ES-I3 (cell line): Measurements from ENCODE around the gene CDON.
"Not testable (repeated sequence)": the region's sequence is repeated elsewhere in the genome, so short reads cannot be mapped to it uniquely, and the experiment has no call there.

Experiments
- H3K36me3 ChIP-seq: 2 replicates; pipeline ENCODE4 v1.6.1; 2013; ENCODE audit warnings: mild to moderate bottlenecking, low read length, control low read depth, moderate library complexity; ENCODE audit not compliant: insufficient read depth
- H3K4me1 ChIP-seq: 2 replicates; pipeline ENCODE4 v1.6.1; 2013; ENCODE audit warnings: mild to moderate bottlenecking, control low read depth, low read length; ENCODE audit not compliant: insufficient read depth
- H3K9ac ChIP-seq: 2 replicates; pipeline ENCODE4 v1.6.1; 2013; ENCODE audit warnings: low read depth, mild to moderate bottlenecking, low read length, moderate library complexity
- H3K9me3 ChIP-seq: 2 replicates; pipeline ENCODE4 v1.6.1; 2013; ENCODE audit warnings: mild to moderate bottlenecking, low read length, moderate library complexity; ENCODE audit not compliant: control insufficient read depth, insufficient read depth

Gene CDON

DNA sequence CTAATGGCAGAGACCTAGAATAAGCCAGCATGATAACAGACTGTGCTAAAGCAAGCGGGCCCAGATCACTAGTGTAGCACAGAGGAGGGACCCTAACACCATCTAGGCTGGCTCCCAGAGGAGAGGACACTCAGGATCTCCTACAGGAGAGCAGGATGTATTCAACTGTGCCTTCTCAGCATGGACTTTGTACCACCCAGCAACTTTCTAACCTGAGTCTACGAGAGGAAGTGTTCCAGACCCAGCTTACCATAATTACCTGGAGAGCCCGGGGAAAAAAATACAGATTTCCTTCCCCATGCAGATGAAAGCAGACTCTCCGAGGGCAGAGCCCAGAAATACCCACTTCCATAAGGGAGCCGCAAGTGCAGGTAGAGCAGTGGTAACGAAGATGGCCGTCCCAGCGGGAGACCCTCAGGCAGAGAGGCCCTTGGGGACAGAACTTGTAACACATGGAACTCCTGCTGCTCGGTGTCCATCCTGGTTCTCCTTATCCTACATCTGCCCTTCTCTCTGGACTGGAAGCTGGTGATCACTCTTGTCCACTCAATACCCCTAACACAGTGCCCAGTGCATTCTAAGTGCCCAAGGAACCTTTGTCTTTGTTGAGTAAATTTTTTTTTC, 138.2 kb downstream of the CDON start:
- Histone ChIP-seq H3K9me3 (no peaks in the 10 kb centered on the region), H3K9ac (no peak overlapping the region), H3K4me1 (no peaks in the 10 kb centered on the region), H3K36me3 (no peaks in the 10 kb centered on the region; the same call in 1 of the 2 replicates)

DNA sequence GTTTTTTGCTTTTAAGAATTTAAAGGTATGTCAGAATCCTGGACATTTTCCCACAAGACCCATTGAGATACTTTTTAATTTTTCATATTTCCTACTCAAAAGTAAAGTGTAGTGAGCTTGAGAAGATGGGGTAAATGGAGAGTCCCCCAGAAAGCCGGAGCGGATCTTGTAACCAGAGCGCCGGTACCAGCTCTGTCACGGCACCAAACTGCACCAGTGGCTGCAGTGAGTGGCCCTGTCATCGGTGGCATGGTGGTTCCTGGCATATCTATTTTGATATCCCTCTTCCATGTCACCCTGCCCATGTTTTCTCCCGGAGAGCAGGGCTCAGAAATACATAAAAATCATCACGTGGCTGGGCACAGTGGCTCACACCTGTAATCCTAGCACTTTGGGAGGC, 139.0 kb downstream of the CDON start:
- Histone ChIP-seq H3K4me1 (no peaks in the 10 kb centered on the region), H3K36me3 (no peaks in the 10 kb centered on the region; the same call in 1 of the 2 replicates), H3K9me3 (no peaks in the 10 kb centered on the region), H3K9ac (no peak overlapping the region)

DNA sequence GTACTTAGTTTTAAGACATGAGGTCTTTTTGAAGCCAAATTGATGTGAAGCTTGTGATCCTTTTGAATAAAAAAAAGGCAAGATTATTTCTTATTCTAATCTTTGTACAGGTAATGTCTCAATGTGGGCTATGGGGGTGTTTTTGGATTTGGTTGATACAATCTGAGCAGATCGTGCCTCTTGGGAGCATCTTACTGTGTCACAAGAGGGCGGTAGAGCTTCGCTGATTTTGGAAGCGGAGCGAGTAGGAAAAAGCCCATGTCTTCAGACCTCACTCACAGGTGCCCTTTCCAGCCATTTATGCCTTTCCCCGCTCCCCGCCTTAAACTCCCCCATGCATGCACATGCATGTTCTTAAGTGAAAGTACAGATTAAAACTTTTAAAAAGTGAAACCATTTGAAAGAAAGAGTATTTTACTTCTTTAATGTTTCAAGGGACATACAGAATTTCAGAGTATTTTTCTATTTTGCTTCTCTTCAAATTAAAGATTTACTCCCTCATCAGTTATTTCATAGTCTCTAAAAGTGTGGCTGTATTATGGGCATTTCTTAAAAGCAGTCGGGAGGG, 139.6 kb downstream of the CDON start:
- Histone ChIP-seq H3K4me1 (no peaks in the 10 kb centered on the region), H3K36me3 (no peaks in the 10 kb centered on the region; the same call in 1 of the 2 replicates), H3K9ac (no peak overlapping the region), H3K9me3 (no peaks in the 10 kb centered on the region)

DNA sequence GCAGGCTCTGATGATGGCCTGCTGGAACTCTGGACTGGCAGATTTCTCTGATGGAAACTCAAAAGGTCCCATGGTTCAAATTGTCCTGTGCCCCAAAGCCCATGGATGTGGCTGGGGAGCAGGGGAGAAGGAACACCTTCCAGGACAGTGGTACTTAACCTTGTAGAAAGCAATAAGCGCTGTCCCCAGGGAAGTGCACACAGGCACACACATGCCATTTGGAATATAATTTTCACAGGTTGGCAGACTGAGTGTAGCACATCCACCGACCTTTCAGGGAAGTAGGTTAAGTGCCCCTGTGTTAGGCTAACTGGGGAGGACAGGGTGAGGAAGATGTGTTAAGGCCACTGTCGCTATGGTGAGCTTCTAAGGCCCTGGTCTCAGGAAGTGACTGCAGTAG, 140.5 kb downstream of the CDON start:
- H3K4me1 ChIP-seq = no peaks in the 10 kb centered on the region
- H3K9me3 ChIP-seq = no peaks in the 10 kb centered on the region
- no peak overlapping the region for H3K9ac ChIP-seq
- H3K36me3 ChIP-seq = no peaks in the 10 kb centered on the region; the same call in 1 of the 2 replicates

DNA sequence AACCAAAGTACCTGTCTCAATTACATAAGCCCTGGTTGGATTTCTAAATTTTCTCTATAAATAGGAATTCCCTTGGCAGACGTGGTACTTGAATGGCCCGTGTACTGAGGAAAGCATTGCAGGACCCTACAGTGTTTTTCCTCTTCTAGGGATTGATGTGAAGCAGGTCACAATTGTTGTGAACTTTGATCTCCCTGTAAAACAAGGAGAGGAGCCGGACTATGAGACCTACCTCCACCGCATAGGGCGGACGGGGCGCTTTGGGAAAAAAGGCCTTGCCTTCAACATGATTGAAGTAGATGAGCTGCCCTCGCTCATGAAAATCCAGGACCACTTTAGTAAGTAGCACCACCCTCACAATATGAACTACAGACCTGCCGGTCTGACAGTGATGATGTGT, 141.6 kb downstream of the CDON start:
- Histone ChIP-seq H3K36me3 (no peaks in the 10 kb centered on the region; the same call in 1 of the 2 replicates), H3K4me1 (no peaks in the 10 kb centered on the region), H3K9ac (no peak overlapping the region), H3K9me3 (no peaks in the 10 kb centered on the region)

DNA sequence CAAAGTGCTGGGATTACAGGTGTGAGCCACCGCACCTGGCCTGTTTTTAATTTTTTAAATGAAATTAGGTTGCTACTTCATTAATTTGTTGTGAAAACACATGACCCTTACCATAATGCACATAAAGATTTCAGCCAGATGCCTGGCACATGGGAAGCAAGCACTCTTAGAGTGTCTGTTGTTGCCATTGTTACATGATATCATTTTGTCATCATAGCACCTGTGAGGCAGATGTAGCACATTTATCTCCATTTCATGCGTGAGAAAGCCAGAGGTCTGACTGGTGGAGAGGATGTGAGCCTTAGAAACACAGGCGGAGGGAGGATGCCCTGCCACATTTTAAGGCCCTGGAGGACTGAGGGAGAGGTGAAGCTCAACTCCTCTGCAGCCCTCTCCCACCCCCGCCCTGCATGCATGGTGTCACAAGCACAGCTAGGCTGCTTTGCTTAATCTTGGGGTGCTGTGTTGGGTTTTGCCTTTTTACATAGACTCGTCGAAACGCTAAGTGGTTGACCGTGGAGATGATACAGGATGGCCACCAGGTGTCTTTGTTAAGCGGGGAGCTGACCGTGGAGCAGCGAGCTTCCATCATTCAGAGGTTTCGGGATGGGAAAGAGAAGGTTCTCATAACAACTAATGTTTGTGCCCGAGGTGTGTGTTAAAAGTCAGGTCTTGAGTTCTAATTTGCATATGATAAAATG, 144.4 kb downstream of the CDON start:
- no peaks in the 10 kb centered on the region; the same call in 1 of the 2 replicates for H3K36me3 ChIP-seq

DNA sequence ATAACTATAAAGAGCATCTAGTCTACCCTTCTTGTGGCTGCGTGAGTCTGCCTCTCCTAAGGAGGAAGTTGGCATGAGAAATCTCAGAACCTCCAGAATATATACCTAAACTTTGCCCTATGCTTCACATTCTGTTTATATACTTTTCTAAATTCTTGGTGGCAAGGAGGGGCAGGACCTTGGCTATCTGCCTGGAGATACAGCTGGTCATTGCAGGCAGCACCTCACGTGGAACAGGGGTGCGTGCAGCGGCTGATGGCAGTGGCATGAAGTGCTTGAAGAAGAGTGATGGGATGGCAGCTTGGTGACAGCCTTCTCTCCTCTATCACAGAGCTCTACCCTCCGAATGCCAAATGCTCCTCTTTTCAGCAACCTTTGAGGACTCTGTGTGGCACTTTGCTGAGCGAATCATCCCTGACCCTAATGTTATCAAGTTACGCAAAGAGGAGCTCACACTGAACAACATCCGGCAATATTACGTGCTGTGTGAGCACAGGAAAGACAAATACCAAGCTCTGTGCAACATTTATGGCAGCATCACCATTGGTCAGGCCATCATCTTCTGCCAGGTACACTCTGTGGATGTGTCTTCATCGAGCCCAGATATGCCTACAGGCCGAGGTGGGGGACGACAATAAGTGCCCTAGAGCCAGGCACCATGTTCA, 145.9 kb downstream of the CDON start:
- H3K9ac ChIP-seq = no peak overlapping the region
- no peaks in the 10 kb centered on the region for H3K9me3 ChIP-seq
- no peaks in the 10 kb centered on the region; the same call in 1 of the 2 replicates for H3K36me3 ChIP-seq
- H3K4me1 ChIP-seq = no peaks in the 10 kb centered on the region

More for the DNA sequence above, 144.4 kb downstream of the CDON start:
- Histone ChIP-seq H3K9me3 (no peaks in the 10 kb centered on the region), H3K9ac (no peak overlapping the region), H3K4me1 (no peaks in the 10 kb centered on the region)

DNA sequence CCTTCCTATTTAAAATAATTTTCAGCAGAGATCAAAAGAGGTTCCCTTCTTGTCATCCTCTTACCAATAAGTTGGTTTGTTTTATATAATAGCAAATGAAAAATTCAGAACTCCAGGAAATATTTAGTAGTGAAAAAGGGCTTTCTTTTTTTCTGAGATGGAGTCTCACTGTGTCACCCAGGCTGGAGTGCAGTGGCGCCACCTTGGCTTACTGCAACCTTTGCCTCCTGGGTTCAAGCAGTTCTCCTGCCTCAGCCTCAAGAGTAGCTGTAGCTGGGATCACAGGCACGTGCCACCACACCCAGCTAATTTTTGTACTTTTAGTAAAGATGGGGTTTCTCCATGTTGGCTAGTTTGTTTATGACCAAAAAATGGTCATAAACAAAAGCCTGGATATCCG, 148.1 kb downstream of the CDON start:
- not testable (repeated sequence) for H3K9me3 ChIP-seq, H3K36me3 ChIP-seq, H3K4me1 ChIP-seq, H3K9ac ChIP-seq

DNA sequence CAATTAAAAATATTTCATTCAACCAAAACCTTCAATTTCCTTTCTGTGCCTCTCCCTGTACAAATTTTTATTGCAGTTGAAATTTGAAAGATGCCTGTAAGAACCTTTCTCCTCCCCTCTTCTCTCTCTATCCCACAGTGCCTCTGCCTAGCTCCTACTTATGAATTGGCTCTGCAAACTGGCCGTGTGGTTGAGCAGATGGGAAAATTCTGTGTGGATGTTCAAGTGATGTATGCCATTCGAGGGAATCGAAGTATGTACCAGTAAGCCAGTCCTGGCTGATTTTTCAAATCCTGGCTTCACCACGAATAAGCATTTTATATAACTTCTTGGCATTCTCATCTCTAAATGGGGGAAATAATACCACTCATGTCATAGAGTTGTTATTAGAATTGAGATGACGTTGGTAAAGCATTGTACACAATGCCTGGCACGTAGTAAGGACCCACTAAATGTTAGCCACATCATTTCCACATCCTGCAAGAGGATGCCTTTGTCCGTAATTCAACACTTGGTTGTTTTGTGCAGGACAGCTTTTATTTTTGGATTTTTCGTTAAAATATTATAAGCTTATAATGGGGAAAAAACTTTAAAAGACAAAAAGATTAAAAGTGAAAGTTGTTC, 152.3 kb downstream of the CDON start:
- H3K9ac ChIP-seq = no peak overlapping the region
- no peaks in the 10 kb centered on the region for H3K4me1 ChIP-seq
- H3K9me3 ChIP-seq = no peaks in the 10 kb centered on the region
- H3K36me3 ChIP-seq = peaks cover 13% of the 10 kb centered on the region; the same call in 1 of the 2 replicates
